Suprapubic skin (tissue), 4 donors: Measurements from ENCODE around the gene AKAP17A. TPM values are rescaled to one million over a fixed set of nuclear protein-coding genes. Genes with fewer than 3 reads are reported as not detected.
"Not testable (repeated sequence)": the region's sequence is repeated elsewhere in the genome, so short reads cannot be mapped to it uniquely, and the experiment has no call there.

Experiments used
- DNase-seq, 2 donors: peaks; one replicate each; pipeline ENCODE4 v3.0.0-alpha.2; 2019; ENCODE audit warnings: low spot score in 2 of 2
- H3K27ac ChIP-seq: fragments of 200-600 bp; sonication (generic); one replicate; pipeline ENCODE4 v1.5.1; 2019
- H3K27me3 ChIP-seq: fragments of 200-600 bp; sonication (generic); one replicate; pipeline ENCODE4 v1.5.1; 2019
- H3K36me3 ChIP-seq: fragments of 200-600 bp; sonication (generic); one replicate; pipeline ENCODE4 v1.5.1; 2019
- H3K4me1 ChIP-seq: fragments of 200-600 bp; sonication (generic); one replicate; pipeline ENCODE4 v1.5.1; 2019
- H3K4me3 ChIP-seq: fragments of 200-600 bp; sonication (generic); one replicate; pipeline ENCODE4 v1.5.1; 2019; ENCODE audit warnings: mild to moderate bottlenecking
- H3K9me3 ChIP-seq: fragments of 200-600 bp; sonication (generic); one replicate; pipeline ENCODE4 v1.5.1; 2019
- EP300 ChIP-seq: sonication (generic); formaldehyde crosslinking; IDR thresholded peaks from one replicate; pipeline ENCODE4 v1.6.1; 2017; ENCODE audit warnings: antibody characterized with exemption
- POLR2A ChIP-seq, 2 donors: fragments of 450-650 bp; IDR thresholded peaks; one replicate each; pipeline ENCODE4 v1.6.1; 2017; ENCODE audit warnings: antibody characterized with exemption in 2 of 2, mild to moderate bottlenecking in 2 of 2, moderate library complexity in 2 of 2
- POLR2AphosphoS5 ChIP-seq, 3 donors: sonication (generic); formaldehyde crosslinking; IDR thresholded peaks; one replicate each; pipeline ENCODE4 v1.6.1; 2017; ENCODE audit warnings: antibody characterized with exemption in 3 of 3
- WGBS: methylation state at CpG from one replicate; pipeline ENCODE4 v1.1.5; 2018; 5-methylcytosine and 5-hydroxymethylcytosine counted together
- total RNA-seq, 4 donors: library from RNA; depleted of rRNA; stranded (reverse); fragments of >200 nt; gene quantifications; one replicate each; pipeline ENCODE4 v1.1.0, GENCODE V29; 2016
- TF ChIP-seq, protein P1 (sequence below), 2 donors: fragments of 200-600 bp in 1 of 2; fragments of 450-650 bp in 1 of 2; sonication (generic) in 1 of 2; IDR thresholded peaks; one replicate each; pipeline ENCODE4 v1.5.1; 2016 to 2019; ENCODE audit warnings: antibody characterized with exemption in 2 of 2, mild to moderate bottlenecking in 1 of 2, moderate library complexity in 1 of 2

AKAP17A gene
- total RNA-seq, 4 donors from 2014 or later = 31.4 to 86.7 (median 37.9) TPM

DNA sequence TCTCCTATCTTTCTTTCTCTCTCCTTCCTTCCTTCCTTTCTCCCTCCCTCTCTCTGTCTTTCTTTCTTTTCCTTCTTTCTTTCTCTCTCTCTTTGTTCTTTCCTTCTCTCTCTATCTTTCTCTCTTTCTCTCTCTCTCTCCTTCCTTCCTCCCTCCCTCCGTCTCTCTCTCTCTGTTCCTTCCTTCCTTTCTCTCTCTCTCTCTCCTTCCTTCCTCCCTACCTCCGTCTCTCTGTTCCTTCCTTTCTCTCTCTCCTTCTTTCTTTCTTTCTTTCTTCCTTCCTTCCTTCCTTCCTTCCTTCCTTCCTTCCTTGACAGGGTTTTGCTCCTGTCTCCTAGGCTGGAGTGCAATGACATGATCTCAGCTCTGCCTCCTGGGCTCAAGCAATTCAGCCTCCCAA is 30.2 kb upstream of the AKAP17A start:
- Histone ChIP-seq H3K36me3 (no peaks in the 10 kb centered on the region), H3K4me1 (no peaks in the 10 kb centered on the region), H3K27ac (no peak overlapping the region), H3K4me3 (no peak overlapping the region), H3K27me3 (peaks cover 3% of the 10 kb centered on the region), H3K9me3 (no peaks in the 10 kb centered on the region)
- TF ChIP-seq EP300 = no peak
- TF ChIP-seq POLR2A (IDR thresholded peaks at IDR 0.05) = no peak
- no peak for TF ChIP-seq POLR2AphosphoS5 (IDR thresholded peaks at IDR 0.05)
- TF ChIP-seq, protein P1, sequence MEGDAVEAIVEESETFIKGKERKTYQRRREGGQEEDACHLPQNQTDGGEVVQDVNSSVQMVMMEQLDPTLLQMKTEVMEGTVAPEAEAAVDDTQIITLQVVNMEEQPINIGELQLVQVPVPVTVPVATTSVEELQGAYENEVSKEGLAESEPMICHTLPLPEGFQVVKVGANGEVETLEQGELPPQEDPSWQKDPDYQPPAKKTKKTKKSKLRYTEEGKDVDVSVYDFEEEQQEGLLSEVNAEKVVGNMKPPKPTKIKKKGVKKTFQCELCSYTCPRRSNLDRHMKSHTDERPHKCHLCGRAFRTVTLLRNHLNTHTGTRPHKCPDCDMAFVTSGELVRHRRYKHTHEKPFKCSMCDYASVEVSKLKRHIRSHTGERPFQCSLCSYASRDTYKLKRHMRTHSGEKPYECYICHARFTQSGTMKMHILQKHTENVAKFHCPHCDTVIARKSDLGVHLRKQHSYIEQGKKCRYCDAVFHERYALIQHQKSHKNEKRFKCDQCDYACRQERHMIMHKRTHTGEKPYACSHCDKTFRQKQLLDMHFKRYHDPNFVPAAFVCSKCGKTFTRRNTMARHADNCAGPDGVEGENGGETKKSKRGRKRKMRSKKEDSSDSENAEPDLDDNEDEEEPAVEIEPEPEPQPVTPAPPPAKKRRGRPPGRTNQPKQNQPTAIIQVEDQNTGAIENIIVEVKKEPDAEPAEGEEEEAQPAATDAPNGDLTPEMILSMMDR (IDR thresholded peaks at IDR 0.05) = no peak
- 42% methylated on average over 2 of the region's 2 CpGs for WGBS
- DNase-seq = no peak

DNA sequence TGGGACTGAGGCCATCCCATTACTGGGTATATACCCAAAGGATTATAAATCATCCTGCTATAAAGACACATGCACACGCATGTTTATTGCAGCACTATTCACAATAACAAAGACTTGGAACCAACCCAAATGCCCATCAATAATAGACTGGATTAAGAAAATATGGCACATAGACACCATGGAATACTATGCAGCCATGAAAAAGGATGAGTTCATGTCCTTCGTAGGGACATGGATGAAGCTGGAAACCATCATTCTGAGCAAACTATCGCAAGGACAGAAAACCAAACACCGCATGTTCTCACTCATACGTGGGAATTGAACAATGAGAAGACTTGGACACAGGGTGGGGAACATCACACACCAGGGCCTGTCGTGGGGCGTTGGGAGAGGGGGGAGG is 27.3 kb upstream of the AKAP17A start:
- WGBS = 89% methylated on average over 7 of the region's 7 CpGs
- H3K4me1 ChIP-seq, DNase-seq, H3K9me3 ChIP-seq, H3K36me3 ChIP-seq, H3K4me3 ChIP-seq, H3K27ac ChIP-seq, H3K27me3 ChIP-seq: not testable (repeated sequence)

DNA sequence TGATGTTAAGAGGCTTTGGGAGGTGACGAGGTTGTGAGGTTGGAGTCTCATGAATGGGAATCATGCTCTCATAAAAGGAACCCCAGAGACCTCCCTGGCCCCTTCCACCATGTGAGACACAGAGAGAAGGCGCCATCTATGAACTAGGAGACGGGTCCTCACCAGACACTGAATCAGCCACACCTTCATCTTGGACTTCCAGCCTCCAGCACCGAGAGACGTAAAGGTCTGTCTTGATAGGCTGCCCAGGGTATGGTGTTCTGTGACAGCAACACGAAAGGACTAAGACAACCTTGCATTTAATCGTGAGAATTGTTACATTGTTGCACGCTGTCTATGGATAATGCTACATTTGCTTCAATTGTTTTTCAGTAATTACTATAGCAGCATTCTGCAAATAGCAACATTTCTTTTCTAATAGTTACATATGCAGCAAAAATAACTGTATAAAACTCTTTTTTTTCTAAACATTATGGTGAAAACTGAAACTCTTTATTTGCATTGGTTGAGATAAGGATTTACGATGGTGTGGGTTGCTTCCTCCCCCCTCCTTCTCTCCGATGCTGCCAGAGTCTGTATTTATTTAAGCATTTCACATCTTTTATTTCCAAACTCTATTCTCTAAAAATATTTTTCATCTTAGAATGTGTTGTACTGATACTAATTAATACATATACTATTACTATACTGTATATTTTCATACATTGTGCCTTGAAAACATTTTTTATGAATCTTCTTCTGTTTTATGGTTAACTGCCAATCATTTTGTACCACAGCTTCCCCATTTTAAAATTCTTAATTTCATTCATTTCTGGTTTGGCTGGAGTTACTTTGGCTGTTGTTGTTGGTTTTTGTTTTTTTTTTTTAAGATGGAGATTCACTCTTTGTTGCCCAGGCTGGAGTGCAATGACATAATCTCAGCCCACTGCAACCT is 26.4 kb upstream of the AKAP17A start:
- TF ChIP-seq POLR2AphosphoS5 (IDR thresholded peaks at IDR 0.05) (no peak), EP300 (no peak), POLR2A (IDR thresholded peaks at IDR 0.05) (no peak)
- TF ChIP-seq, protein P1 (IDR thresholded peaks at IDR 0.05) = no peak
- no peak overlapping the region for H3K27ac ChIP-seq

DNA sequence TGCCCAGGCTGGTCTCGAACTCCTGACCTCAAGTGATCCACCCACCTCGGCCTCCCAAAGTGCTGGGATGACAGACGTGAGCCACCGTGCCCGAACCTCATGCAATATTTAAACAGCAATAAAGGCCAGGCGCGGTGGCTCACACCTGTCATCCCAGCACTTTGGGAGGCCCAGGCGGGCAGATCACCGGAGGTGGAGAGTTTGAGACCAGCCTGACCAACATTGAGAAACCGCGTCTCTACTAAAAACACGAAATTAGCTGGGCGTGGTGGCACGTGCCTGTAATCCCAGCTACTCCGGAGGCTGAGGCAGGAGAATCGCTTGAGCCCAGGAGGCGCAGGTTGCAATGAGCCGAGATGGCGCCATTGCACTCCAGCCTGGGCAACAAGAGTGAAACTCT is 17.2 kb upstream of the AKAP17A start:
- not testable (repeated sequence) for H3K27me3 ChIP-seq, DNase-seq, H3K4me1 ChIP-seq, H3K36me3 ChIP-seq, H3K4me3 ChIP-seq, H3K27ac ChIP-seq, H3K9me3 ChIP-seq
- WGBS = 93% methylated on average over 17 of the region's 19 CpGs

More for the DNA sequence above, 26.4 kb upstream of the AKAP17A start:
- DNase-seq = peak in 1 of 2 donors; percentile 24
- no peaks in the 10 kb centered on the region for H3K9me3 ChIP-seq
- 50% methylated on average over 10 of the region's 10 CpGs for WGBS
- no peak overlapping the region for H3K4me3 ChIP-seq
- no peaks in the 10 kb centered on the region for H3K4me1 ChIP-seq
- H3K27me3 ChIP-seq = no peaks in the 10 kb centered on the region
- no peaks in the 10 kb centered on the region for H3K36me3 ChIP-seq

DNA sequence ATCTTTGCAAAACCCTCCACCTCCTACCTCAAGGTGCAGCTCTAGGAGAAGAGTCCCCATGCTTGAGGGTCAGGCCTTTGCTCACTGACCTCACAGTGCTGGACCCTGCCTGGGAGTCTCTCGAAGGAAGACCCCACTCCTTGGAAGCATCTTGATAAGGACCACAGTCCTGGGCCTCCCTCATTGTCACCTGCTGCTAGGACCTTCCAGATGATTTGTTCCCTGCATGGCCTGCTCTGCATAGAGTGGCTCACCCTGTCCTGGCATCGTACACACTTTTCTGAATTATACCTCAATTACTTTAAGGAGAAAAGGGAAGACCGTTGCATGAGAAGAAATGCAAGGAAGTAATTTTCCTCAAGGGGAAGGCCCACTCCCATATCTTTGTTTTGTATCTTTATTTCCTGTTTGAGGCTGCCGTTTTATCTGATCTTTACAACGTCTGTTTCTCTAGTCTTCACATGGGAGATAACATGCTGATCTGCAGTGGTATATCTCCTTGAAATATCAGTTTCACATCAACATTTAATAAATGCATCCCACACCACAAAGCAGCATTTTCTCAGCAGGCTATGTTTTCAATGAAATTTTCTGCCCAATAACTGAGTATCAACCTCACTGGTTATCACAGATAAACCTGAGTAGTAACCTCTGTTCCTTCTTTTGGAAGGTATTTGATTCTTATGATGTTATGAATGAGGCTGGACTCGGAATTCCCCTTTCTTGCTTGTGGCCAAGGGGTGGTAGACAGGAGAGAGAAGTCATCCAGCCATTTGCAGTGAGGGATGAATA is 15.0 kb upstream of the AKAP17A start:
- no peaks in the 10 kb centered on the region for H3K36me3 ChIP-seq
- no peak for DNase-seq
- H3K27ac ChIP-seq = no peak overlapping the region
- H3K27me3 ChIP-seq = no peaks in the 10 kb centered on the region
- no peaks in the 10 kb centered on the region for H3K4me1 ChIP-seq
- H3K9me3 ChIP-seq = no peaks in the 10 kb centered on the region
- no peak overlapping the region for H3K4me3 ChIP-seq
- no peak for TF ChIP-seq POLR2A (IDR thresholded peaks at IDR 0.05)
- TF ChIP-seq POLR2AphosphoS5 (IDR thresholded peaks at IDR 0.05) = no peak
- TF ChIP-seq, protein P1 (IDR thresholded peaks at IDR 0.05) = no peak
- TF ChIP-seq EP300 = no peak
- 57% methylated on average over 6 of the region's 6 CpGs for WGBS

DNA sequence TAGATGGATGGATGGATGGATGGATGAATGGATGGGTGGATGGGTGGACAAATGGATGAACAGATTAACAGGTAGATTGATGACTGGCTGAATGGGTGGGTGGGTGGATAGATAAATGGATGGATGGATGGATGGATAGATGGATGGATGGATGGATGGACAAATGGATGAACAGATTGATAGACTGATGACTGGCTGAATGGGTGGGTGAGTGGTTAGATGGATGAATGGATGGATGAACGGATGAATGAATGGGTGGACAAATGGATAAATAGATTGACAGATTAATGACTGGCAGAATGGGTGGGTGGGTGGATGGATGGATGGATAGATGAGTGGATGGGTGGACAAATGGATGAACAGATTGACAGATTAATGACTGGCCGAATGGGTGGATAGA is 13.6 kb upstream of the AKAP17A start:
- Histone ChIP-seq H3K36me3 (no peaks in the 10 kb centered on the region), H3K4me1 (no peaks in the 10 kb centered on the region), H3K27ac (no peak overlapping the region), H3K4me3 (no peak overlapping the region), H3K27me3 (no peaks in the 10 kb centered on the region), H3K9me3 (no peaks in the 10 kb centered on the region)
- WGBS = 56% methylated on average over 2 of the region's 2 CpGs
- no peak for TF ChIP-seq POLR2AphosphoS5 (IDR thresholded peaks at IDR 0.05)
- TF ChIP-seq EP300 = no peak
- no peak for TF ChIP-seq POLR2A (IDR thresholded peaks at IDR 0.05)
- TF ChIP-seq, protein P1 (IDR thresholded peaks at IDR 0.05) = no peak
- no peak for DNase-seq
